Gastrocnemius medialis (tissue), 4 donors: Measurements from ENCODE around the gene MFRP. TPM values are rescaled to one million over a fixed set of nuclear protein-coding genes. Genes with fewer than 3 reads are reported as not detected.

Experiments used
- ATAC-seq, 2 donors: fragments of 150-250 bp; one replicate each; pipeline ENCODE4 v1.9.1; 2016
- DNase-seq, 2 donors: peaks; one replicate each; pipeline ENCODE4 v3.0.0-alpha.2; 2019
- H3K27ac ChIP-seq, 4 donors: fragments of 200-600 bp; sonication (generic); 1 replicate in 1 of 4; 2 replicates in 3 of 4; pipeline ENCODE4 v1.5.1; 2016 to 2018; ENCODE audit warnings: mild to moderate bottlenecking in 2 of 4, moderate library complexity in 1 of 4
- H3K27me3 ChIP-seq, 3 donors: fragments of 200-600 bp; sonication (generic) in 2 of 3; 1 replicate in 1 of 3; 2 replicates in 2 of 3; pipeline versions ENCODE4 v1.5.1 to v1.6.0; 2016 to 2019; ENCODE audit warnings: mild to moderate bottlenecking in 1 of 3, moderate library complexity in 1 of 3
- H3K36me3 ChIP-seq, 2 donors: fragments of 200-600 bp; sonication (generic) in 1 of 2; one replicate each; pipeline ENCODE4 v1.5.1; 2017 to 2018
- H3K4me1 ChIP-seq, 2 donors: fragments of 200-600 bp; sonication (generic) in 1 of 2; one replicate each; pipeline ENCODE4 v1.5.1; 2016 to 2017; ENCODE audit warnings: mild to moderate bottlenecking in 2 of 2
- H3K4me3 ChIP-seq, 4 donors: fragments of 200-600 bp; sonication (generic) in 3 of 4; 1 replicate in 1 of 4; 2 replicates in 3 of 4; pipeline ENCODE4 v1.5.1; 2016 to 2019; ENCODE audit warnings: mild to moderate bottlenecking in 2 of 4
- H3K9me3 ChIP-seq, 3 donors: fragments of 200-600 bp; sonication (generic) in 2 of 3; 1 replicate in 1 of 3; 2 replicates in 2 of 3; pipeline ENCODE4 v1.5.1; 2016 to 2019
- CTCF ChIP-seq, 5 experiments: fragments of 450-650 bp in 3 of 5; fragments of 200-600 bp in 2 of 5; sonication (generic) in 2 of 5; IDR thresholded peaks in 4 of 5; conservative IDR thresholded peaks in 1 of 5; 1 replicate in 4 of 5; 2 replicates in 1 of 5; pipeline ENCODE4 v1.5.1; 2016 to 2019; ENCODE audit warnings: antibody characterized with exemption in 5 of 5, mild to moderate bottlenecking in 3 of 5, moderate library complexity in 3 of 5
- POLR2A ChIP-seq, 2 donors: fragments of 450-650 bp; IDR thresholded peaks; one replicate each; pipeline ENCODE4 v1.6.1; 2017; ENCODE audit warnings: antibody characterized with exemption in 2 of 2, mild to moderate bottlenecking in 2 of 2, moderate library complexity in 2 of 2
- in situ Hi-C, 4 donors: fragments of 200-750 bp; cut with MboI; loops; one replicate each; pipeline versions ENCODE4 v1.15.0 to v1.8.0; 2017; ENCODE audit warnings: low sequenced_read_pairs in 4 of 4
- intact Hi-C: fragments of 100-400 bp; cut with DNase I; formaldehyde crosslinking; loops from one replicate; pipeline ENCODE4 v1.15.1; 2023; ENCODE audit warnings: low total_unique reads
- total RNA-seq, 4 donors: library from RNA; depleted of rRNA; stranded (reverse); fragments of >200 nt; gene quantifications; one replicate each; pipeline versions ENCODE4 v1.1.0 to v1.2.3, GENCODE V29; 2016

MFRP gene
- total RNA-seq, 4 donors from 2014 or later = not detected

- Histone ChIP-seq H3K9me3 (no peaks in the 10 kb centered on the region), H3K4me3 (peak overlapping the region in 1 of 4 donors; percentile 3), H3K27me3 (no peaks in the 10 kb centered on the region), H3K4me1 (peaks cover 98 to 100% of the 10 kb centered on the region in 2 donors), H3K36me3 (no peaks in the 10 kb centered on the region), H3K27ac (peak overlapping the region; percentile 96 to 99 (median 98))
- ATAC-seq (peak; percentile 32 to 52), DNase-seq (peak; percentile 64 to 96)
- in situ Hi-C loops = no loop called here
- intact Hi-C loops = loop anchor here (1.0 kb wide), 1 partner anchor 9 kb away; no protein-coding TSS in a partner anchor
- no peak for TF ChIP-seq CTCF (IDR thresholded peaks at IDR 0.05 in 4 of 5, conservative IDR thresholded peaks at IDR 0.05 in 1 of 5)
- TF ChIP-seq POLR2A (IDR thresholded peaks at IDR 0.05) = peak in 1 of 2 donors; percentile 32
Observed at GRCh38 chr11:119370486-119371046, 24.1 kb upstream of the MFRP start.

- ATAC-seq = peak; percentile 8 to 12
- TF ChIP-seq POLR2A (IDR thresholded peaks at IDR 0.05) (peak in 1 of 2 donors; percentile 15), CTCF (IDR thresholded peaks at IDR 0.05 in 4 of 5, conservative IDR thresholded peaks at IDR 0.05 in 1 of 5) (no peak)
Observed at GRCh38 chr11:119369132-119369925, 22.8 kb upstream of the MFRP start.

GRCh38 chr11:119368121-119369034 is 21.9 kb upstream of the MFRP start:
- DNase-seq = peak; percentile 83 to 98
- Histone ChIP-seq H3K4me1 (peaks cover 89 to 93% of the 10 kb centered on the region in 2 donors), H3K27me3 (no peaks in the 10 kb centered on the region), H3K27ac (peak overlapping the region; percentile 96 to 99 (median 98)), H3K4me3 (peak overlapping the region in 2 of 4 donors; percentile 17 to 24), H3K9me3 (no peaks in the 10 kb centered on the region), H3K36me3 (no peaks in the 10 kb centered on the region)
- TF ChIP-seq POLR2A (IDR thresholded peaks at IDR 0.05) (peak; percentile 40 to 62), CTCF (IDR thresholded peaks at IDR 0.05 in 4 of 5, conservative IDR thresholded peaks at IDR 0.05 in 1 of 5) (peak in 1 of 5 experiments; percentile 1)
- ATAC-seq = peak; percentile 7 to 10
- intact Hi-C loops (loop anchor here (1.0 kb wide), 1 partner anchor 8 kb away; no protein-coding TSS in a partner anchor), in situ Hi-C loops (no loop called here)

More at GRCh38 chr11:119369132-119369925, 22.8 kb upstream of the MFRP start:
- Histone ChIP-seq H3K4me1 (peaks cover 97 to 99% of the 10 kb centered on the region in 2 donors), H3K27ac (peak overlapping the region; percentile 96 to 99 (median 98)), H3K27me3 (no peaks in the 10 kb centered on the region), H3K9me3 (no peaks in the 10 kb centered on the region), H3K4me3 (peak overlapping the region in 2 of 4 donors; percentile 17 to 24), H3K36me3 (no peaks in the 10 kb centered on the region)
- in situ Hi-C loops (no loop called here), intact Hi-C loops (no loop called here)
- DNase-seq = peak; percentile 75 to 88

GRCh38 chr11:119367661-119368120 is 21.2 kb upstream of the MFRP start:
- DNase-seq (peak in 1 of 2 donors; percentile 77), ATAC-seq (no peak)
- Histone ChIP-seq H3K4me1 (peaks cover 82 to 93% of the 10 kb centered on the region in 2 donors), H3K27me3 (no peaks in the 10 kb centered on the region), H3K36me3 (no peaks in the 10 kb centered on the region), H3K4me3 (peak overlapping the region in 1 of 4 donors; percentile 11), H3K9me3 (no peaks in the 10 kb centered on the region), H3K27ac (peak overlapping the region; percentile 96 to 99 (median 98))
- no peak for TF ChIP-seq POLR2A (IDR thresholded peaks at IDR 0.05)
- TF ChIP-seq CTCF (IDR thresholded peaks at IDR 0.05 in 4 of 5, conservative IDR thresholded peaks at IDR 0.05 in 1 of 5) = peak in 3 of 5 experiments; percentile 8 to 42 (median 20)
- intact Hi-C loops = loop anchor here (1.0 kb wide), 1 partner anchor 9 kb away; no protein-coding TSS in a partner anchor
- in situ Hi-C loops = no loop called here
